GM18505 (cell line): ENCODE results near the gene CHN2.

ENCODE experiments used
- ATAC-seq: cut with Tn5 transposase; IDR thresholded peaks from one replicate; pipeline ENCODE4 v1.9.1; 2021; ENCODE audit not compliant: unreplicated experiment
- POLR2A ChIP-seq: IDR thresholded peaks from 4 replicates; pipeline ENCODE4 v1.6.1; 2011; ENCODE audit warnings: borderline replicate concordance; ENCODE audit not compliant: insufficient read depth, insufficient read length; ENCODE audit errors: extremely low read depth

CHN2 gene

GRCh38 chr7:29224726-29225125 is 30.2 kb downstream of the CHN2 start:
- no peak for TF ChIP-seq POLR2A

DNA sequence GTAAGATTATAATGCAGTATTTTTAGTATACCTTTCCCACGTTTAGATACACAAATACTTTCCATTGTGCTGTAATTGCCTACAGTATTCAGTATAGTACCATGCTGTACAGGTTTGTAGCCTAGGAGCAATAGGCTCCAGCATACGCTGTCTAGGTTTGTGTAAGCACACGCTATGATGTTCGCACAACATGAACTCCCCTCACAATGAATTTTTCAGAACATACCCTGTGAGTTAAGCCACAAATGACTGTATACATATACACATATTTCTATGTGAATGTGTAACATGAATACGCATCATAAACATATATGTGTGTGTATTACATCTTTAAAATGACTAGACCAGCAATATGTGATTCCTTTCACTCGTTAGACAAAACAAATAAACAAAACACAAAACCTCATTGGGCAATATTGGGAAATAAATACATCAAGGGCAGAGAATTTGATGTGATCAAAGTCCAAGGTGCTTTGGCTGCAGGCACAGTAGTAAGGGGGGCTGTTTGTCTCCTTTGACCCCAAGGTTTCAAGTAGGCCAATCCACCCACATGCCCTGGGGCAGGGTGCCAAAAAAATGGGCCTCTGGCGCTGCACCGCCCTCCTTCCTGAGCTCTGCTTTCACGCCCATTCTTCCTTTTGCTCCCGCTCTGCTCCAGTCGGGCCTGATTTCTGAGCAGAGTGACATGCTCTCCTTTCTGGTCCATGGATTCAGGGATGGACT is 33.9 kb downstream of the CHN2 start:
- no peak for ATAC-seq
- no peak for TF ChIP-seq POLR2A

More at GRCh38 chr7:29224726-29225125, 30.2 kb downstream of the CHN2 start:
- no peak for ATAC-seq

- no peak for ATAC-seq
- no peak for TF ChIP-seq POLR2A
These were observed 34.5 kb downstream of the CHN2 start for GRCh38 chr7:29229066-29229465.

GRCh38 chr7:29229946-29230345 is 35.4 kb downstream of the CHN2 start:
- no peak for ATAC-seq
- TF ChIP-seq POLR2A = no peak

DNA sequence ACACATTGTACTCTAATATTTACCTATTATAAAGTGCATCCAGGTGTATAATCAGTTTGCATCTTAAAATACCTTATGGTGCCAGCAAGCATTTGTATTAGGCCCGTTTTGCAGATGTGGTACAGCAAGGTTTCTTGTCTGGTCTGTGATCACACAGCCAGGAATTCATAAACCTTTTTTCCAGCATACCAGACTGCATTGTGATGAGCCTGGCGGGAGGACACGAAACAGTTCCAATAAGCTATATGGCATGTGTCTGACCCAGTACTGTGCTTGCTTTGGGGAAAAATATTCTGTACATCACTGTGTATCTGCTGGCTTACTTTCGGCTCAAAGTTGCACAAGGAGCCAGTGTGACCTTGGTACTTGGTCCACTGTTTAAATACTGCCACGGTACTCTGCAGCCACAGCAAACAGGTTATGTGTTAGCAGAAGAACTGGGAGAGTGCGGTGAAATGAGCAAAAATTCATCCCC is 36.3 kb downstream of the CHN2 start:
- TF ChIP-seq POLR2A = no peak

DNA sequence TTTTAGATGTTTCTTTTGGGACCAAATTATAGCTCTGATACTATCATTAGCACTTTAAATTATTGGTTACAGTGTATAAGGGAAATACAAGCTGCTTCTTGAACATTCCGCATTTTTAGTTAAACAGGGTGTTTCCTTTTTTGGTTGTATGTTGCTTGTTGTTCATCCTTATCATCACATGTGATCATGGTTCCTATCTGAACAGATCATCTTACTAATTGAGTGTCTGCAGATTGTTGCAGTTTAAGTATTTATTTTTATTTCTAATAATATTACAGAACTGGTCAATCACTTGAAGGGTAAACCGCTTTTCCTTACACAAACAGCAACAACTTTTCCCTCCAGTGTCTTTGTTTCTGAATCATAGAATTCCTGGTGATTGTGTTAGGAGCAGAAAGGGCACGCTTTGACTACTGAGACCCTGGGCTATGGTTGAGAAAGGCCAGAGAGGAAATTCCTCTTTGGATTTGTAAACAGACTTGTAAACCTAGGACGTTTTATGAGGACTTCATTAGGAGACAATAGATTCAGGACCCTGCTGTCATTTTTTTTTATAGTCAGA is 37.2 kb downstream of the CHN2 start:
- no peak for ATAC-seq
- TF ChIP-seq POLR2A = no peak

More for the DNA sequence above, 36.3 kb downstream of the CHN2 start:
- no peak for ATAC-seq

GRCh38 chr7:29234438-29234837 is 39.9 kb downstream of the CHN2 start:
- no peak for TF ChIP-seq POLR2A
- ATAC-seq = no peak

- no peak for TF ChIP-seq POLR2A
- ATAC-seq = no peak
These were observed 41.6 kb downstream of the CHN2 start for GRCh38 chr7:29236071-29236580.

DNA sequence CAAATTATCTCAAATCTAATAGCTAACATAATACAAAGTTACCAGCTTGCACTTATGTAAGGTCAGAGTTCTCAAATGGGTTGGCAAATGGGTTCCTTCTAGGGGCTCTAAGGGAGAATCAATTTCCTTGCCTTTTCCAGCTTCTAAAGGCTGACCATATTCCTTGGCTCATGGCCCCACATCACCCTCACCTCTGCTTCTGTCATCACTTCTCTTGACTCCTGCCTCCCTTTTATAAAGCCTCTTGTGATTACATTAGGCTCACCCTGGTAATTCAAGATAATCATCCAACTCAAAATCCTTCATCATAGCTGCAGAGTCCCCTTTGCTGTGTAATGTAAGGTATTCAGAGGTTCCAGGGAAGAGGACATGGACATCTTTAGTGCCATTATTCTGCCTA is 42.1 kb downstream of the CHN2 start:
- ATAC-seq = no peak
- TF ChIP-seq POLR2A = no peak

- no peak for TF ChIP-seq POLR2A
- ATAC-seq = no peak
These were observed 42.9 kb downstream of the CHN2 start for GRCh38 chr7:29237489-29237888.

- TF ChIP-seq POLR2A = no peak
- ATAC-seq = no peak
These were observed 45.1 kb downstream of the CHN2 start for GRCh38 chr7:29239638-29240037.

- no peak for TF ChIP-seq POLR2A
- no peak for ATAC-seq
These were observed 47.7 kb downstream of the CHN2 start for GRCh38 chr7:29242265-29242664.

DNA sequence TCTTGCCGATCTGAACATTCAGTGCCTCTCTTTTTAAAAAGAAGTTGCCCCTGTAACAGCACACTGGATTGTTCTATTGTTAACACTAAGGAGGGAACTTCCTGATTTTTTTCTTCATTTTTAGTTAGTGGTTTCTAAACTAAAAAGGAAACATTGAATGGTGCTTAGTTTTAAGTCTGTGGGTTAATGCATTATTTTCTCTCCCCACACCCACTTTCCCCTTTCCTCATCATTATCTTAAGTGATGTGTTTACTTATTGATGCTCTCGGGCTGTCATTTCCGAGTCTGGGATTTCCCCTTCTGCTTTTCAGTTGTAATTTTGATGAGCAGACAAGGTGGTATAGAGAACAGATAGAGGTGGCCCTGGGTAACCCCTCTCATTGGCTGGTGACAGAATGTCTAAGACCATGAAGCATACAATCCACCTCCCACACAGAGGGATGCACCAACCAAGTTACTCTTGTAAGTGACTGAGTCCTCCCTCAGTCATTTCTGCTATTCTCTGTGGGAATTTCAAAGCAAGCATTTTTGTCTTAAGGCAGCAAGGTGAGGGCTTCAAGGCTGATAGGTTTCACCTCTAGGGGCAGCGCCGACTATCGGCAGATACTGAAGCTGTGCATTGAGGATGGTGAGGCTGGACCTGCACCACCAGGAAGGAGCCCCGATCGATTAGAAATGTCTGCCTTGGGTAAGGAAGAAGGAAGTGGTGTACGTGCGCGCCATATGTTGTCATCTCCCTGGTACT is 49.5 kb downstream of the CHN2 start:
- no peak for TF ChIP-seq POLR2A

DNA sequence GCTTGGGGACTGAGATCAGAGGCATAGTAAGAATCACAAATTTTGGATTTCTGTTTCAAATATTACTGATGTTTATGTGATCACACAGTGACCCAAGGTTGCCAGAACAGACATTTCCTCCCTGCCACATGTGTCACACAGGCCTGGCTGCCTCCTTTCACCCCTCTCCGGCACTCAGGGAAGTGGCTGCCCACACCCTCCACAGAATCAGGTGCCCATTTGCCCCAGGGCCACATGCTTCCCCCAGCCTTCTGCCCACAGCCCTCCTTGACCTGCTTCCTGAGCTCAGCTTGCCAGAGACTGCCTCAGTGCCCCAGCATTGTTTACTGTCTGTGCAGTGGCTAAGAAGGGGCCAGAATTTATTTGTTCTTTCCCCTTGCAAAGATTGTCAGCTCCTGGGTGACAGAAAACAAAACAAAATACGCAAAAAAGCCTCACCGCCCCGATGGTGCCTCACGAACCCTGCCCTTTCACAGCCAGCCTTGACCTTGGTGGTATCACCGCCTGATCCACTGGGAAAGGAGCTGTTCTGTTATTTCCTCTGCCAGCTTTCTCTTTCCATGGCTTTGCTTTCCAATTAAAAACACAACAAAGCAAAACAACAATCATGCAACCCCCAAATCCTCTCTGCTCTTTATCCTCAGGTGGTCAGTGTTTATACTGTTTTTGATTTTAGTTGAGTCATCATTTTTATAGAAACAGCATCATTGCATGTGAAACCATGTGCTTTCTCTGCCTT is 52.8 kb downstream of the CHN2 start:
- ATAC-seq = no peak
- TF ChIP-seq POLR2A = no peak

More for the DNA sequence above, 49.5 kb downstream of the CHN2 start:
- no peak for ATAC-seq

DNA sequence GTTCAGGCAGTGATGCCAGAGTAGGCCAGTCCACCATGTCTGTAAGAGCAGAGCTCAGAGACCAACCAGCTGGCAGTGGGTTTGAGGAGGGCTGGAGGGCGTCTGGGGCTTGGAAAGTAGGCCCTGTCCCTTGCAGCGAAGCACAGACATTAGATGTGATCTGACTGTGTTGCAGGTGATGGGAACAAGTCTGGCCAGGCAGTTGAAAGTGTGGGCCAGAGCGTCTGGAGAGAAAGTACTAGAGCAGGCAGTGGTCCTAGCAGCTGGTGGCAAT is 53.3 kb downstream of the CHN2 start:
- ATAC-seq = no peak
- no peak for TF ChIP-seq POLR2A
